SH-SY5Y (cell line): Measurements from ENCODE around the gene FLRT1.

ENCODE experiments used
- GATA2 ChIP-seq: IDR thresholded peaks from 2 replicates; pipeline ENCODE4 v1.6.1; 2011; ENCODE audit warnings: mild to moderate bottlenecking, low read depth, low read length
- GATA3 ChIP-seq: IDR thresholded peaks from 2 replicates; pipeline ENCODE4 v1.6.1; 2011; ENCODE audit warnings: low read depth, mild to moderate bottlenecking, low read length, moderate library complexity

GRCh38 chr11:64001484-64002420 lies 34.0 kb upstream of the FLRT1 start:
- no peak for TF ChIP-seq GATA2
- no peak for TF ChIP-seq GATA3
